ENCODE results near the gene POLR3F.

DNA sequence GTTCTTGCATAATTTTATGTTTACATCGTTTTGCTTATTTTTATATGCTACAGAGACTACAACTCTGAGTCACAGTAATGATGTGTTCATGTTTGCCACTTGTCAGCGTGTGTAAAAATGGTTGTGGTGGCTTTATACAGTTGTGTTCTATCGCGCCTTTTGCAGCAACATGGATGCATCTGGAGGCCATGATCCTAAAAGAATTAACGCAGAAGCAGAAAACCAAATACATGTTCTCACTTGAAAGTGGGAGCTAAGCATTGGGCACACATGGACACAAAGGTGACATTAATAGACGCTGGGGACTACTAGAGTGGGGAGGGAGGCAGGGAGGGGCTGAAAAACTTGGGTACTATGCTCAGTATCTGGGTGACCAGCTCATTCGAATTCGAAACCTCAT is 39.6 kb downstream of the POLR3F start:
- TF ChIP-seq POLR2A (IDR thresholded peaks at IDR 0.05; ENCODE audit: low read length) (no peak), GATA1 (IDR thresholded peaks at IDR 0.05; ENCODE audit: low read depth, low read length) (no peak)

Measured in erythroblast (primary cell).